GM21515 (cell line): ENCODE results near the gene HINFP.

Experiments used
- ATAC-seq: cut with Tn5 transposase; IDR thresholded peaks from one replicate; pipeline ENCODE4 v1.9.1; 2021; ENCODE audit not compliant: unreplicated experiment

Gene HINFP, protein sequence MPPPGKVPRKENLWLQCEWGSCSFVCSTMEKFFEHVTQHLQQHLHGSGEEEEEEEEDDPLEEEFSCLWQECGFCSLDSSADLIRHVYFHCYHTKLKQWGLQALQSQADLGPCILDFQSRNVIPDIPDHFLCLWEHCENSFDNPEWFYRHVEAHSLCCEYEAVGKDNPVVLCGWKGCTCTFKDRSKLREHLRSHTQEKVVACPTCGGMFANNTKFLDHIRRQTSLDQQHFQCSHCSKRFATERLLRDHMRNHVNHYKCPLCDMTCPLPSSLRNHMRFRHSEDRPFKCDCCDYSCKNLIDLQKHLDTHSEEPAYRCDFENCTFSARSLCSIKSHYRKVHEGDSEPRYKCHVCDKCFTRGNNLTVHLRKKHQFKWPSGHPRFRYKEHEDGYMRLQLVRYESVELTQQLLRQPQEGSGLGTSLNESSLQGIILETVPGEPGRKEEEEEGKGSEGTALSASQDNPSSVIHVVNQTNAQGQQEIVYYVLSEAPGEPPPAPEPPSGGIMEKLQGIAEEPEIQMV

DNA sequence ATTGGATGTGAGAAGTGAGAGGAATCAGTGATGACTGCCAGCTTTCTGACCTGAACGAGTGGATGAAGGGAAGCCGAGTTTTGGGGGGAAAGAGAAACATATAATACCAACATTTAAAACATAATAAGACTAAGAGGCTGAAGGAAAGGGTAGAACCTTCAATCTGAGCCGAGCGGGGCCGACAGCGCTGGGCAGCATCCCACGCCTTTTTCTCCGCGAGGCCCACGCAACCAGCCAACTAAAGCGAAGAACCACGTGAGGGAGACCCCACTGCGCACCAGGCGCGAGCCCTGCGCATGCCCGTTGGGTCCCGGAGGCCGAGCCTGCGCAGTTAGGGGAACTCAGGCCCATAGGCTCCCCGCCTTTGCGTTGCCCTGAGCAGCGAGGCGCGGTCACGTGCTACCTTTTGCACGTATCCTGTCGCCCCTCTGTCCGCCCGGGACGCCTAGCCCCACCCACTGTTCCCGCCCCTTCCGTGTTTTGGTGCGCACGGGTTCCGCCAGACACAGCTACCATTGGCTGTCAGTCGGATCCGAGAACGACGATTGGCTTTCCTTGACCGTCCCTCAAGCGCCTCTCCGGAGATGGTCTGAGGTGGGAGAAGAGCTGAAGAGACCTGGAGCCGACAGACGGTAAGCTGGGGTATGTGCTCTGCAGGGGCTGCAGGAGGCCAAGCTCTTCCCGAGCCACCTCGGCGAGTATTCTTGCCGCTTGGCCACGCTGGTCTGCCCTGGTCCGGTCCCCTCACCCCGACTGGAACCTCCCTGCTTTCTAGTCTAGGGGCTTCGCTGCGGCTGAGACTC is at the start of gene HINFP:
Gene HINFP (plus strand): TSS at position 573 of the 803 bp plus-strand sequence. CDS start 5,365 bp downstream, outside the sequence.
- peak; percentile 94 for ATAC-seq

DNA sequence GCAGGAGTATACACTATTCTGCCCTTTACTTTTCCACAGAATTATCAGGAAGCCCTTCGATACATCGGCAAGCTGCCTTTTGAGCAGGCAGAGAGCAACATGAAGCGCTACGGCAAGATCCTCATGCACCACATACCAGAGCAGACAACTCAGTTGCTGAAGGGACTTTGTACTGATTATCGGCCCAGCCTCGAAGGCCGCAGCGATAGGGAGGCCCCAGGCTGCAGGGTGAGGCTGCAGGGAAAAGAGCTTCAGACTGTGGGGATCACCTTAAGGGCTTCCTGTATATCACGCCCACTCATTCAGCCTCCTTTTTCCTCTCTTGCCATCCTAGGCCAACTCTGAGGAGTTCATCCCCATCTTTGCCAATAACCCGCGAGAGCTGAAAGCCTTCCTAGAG is 43.5 kb upstream of the HINFP start:
- no peak for ATAC-seq

DNA sequence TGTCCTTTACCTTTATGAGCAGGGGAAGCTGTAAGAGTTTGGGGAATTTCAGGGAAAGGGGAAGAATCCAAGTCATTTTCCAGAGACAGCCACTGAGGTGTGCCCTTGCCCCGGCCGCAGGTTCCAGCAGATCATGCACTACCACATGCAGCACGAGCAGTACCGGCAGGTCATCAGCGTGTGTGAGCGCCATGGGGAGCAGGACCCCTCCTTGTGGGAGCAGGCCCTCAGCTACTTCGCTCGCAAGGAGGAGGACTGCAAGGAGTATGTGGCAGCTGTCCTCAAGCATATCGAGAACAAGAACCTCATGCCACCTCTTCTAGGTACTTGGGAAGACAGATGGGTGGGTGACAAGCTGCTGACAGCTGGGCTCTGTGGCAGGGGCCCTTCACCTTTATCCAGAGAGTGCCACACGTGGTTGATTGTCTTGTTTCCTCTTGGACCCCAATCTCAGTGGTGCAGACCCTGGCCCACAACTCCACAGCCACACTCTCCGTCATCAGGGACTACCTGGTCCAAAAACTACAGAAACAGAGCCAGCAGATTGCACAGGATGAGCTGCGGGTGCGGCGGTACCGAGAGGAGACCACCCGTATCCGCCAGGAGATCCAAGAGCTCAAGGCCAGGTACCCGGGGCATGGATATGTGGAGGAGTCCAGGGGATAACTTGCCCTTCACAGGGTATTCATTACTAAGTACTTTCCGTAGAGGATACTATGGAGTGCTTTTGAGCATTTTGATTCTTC is 42.5 kb upstream of the HINFP start:
- ATAC-seq, result no peak

DNA sequence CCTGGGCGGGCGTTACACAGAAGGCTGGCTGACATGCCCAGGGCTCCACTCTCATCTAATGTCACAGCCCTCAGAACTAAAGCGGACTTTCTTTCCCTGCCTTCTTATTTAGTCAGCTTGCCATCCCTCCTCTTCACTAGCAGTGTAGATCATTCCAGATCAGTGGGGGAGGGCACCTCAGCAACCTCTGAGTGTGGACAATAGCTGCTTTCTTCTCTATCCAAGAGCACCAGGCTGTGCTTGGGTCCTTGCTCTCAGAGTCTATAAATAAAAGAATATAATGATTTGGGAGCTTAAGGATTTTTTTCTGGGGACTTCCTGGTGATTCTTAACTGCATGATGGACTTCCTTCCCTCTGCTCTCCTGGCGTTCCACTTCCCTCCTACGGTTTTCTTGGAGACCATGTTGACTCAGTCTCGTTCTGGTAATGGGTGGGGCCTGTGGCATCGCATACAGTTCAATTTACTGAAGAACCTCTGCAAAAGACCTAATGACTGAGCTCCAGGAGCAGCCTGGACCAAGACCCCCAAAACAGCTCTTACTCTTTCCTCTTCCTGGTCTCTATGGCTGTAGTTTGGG is 39.6 kb upstream of the HINFP start:
- no peak for ATAC-seq

DNA sequence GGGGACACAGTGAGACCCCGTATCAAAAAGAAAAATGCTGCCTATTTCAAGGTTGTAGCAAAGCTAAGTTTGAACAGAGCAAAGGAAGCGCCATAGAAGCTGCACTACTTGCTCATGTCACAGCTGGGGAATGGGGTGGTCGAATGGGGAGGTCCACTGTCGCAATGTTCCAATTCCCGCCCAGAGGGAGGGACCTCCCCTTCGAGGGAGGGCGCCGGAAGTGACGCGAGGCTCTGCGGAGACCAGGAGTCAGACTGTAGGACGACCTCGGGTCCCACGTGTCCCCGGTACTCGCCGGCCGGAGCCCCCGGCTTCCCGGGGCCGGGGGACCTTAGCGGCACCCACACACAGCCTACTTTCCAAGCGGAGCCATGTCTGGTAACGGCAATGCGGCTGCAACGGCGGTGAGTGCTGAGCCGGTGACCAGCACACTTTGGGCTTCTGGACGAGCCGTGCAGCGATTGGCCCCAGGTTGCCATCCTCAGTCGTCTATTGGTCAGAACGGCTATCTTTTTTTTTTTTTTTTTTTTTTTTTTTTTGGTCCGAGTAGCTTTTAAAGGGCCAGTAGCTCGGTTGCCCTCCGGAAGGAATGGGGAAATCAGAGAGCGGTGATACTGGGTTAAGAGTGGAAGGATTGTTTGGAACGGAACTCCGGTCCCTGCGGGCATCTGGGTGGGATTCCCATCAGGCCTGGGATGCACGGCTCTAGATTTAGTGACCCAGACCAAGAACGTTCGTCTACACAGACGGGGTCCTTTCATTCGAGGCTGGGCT is 36.5 kb upstream of the HINFP start, which contains the start of gene HMBS:
Gene HMBS (plus strand): TSS at position 219 of the 774 bp plus-strand sequence. CDS start 153 bp downstream, at position 372.
- ATAC-seq, result peak; percentile 88

DNA sequence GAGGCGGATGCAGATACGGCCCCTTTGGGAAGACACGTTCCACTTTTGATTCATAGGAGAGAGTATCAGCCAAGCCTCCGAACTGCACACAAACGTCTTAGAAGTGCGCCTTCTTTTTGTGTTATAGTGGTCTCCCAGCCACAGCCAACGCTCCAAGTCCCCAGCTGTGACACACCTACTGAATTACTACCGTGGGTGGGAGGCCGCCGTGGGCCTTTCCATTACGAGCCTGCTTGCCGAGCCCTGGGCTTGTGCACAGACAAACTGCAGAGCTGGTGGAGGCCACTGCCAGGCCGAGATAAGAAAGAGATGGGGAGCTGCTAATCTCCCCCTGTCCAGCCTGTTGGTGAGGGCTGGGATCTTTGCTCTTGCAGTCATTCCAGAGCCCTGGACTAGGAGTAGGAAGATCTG is 35.9 kb upstream of the HINFP start:
- peak; percentile 21 for ATAC-seq

DNA sequence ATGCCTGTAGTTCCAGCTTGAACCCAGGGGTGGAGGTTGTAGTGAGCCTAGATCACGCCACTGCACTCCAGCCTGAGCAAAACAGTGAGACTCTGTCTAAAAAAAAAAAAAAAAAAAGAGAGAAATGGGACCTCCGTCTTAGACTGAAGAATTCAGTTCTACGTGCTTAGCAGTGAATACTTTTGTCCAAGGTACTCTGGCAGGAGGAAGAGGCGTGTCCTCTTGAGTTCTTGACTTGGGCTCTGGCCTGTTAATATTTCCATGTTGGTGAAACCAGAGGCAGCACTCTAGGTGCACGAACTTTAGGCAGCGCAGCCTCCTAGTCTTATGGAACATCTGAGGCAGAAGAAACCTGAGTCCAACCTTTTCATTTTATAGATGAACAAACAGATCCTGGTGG is 34.3 kb upstream of the HINFP start:
- ATAC-seq, result no peak

DNA sequence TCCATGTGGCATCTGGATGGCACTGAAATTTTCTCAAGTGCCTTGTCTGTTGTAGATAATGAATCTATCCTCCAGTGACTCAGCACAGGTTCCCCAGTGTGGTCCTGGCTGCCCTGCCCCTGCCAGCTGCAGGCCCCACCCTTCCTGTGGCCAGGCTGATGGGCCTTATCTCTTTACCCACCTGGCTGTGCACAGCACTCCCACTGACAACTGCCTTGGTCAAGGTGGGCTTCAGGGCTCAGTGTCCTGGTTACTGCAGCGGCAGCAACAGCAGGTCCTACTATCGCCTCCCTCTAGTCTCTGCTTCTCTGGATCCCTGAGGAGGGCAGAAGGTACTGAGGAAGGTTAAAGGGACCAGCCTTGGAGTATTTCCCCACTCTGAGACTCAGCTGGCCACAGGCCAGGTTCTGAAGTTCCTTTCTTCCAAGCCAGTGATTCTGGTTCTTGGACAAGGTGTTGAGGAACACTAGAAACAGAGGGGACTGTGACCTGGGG is 33.6 kb upstream of the HINFP start:
- no peak for ATAC-seq

DNA sequence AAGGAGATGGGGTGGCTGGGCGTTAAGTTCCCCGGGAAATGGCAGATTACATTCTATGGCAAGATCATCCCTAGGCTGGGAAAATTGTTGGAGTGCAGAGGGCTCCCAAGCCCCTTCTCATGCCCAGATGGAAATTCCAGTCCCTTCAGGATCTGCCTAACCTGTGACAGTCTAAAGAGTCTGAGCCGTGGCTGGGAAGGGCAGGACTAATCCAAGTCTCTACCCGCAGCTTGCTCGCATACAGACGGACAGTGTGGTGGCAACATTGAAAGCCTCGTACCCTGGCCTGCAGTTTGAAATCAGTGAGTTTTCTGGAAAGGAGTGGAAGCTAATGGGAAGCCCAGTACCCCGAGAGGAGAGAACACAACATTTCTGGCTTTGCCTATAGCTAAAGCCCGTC is 33.0 kb upstream of the HINFP start:
- no peak for ATAC-seq

DNA sequence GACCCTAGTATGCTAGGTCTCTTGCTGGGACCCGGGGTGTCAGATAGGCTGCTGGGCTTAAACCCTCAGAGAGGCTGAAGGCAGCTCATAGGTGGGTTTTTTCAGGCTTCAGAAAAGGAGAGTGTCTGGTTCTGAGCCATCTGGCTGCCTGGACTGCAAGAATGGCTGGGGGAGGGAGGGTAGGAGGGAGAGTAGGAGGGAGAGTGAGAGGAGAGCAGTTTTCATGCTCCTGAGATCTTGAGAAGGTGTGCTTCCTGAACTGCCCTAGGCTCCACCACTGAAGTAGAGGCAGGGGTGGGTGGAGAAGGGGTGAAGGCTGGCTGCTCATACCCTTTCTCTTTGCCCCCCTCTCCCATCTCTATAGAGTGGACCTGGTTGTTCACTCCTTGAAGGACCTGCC is 32.1 kb upstream of the HINFP start:
- ATAC-seq, result no peak

DNA sequence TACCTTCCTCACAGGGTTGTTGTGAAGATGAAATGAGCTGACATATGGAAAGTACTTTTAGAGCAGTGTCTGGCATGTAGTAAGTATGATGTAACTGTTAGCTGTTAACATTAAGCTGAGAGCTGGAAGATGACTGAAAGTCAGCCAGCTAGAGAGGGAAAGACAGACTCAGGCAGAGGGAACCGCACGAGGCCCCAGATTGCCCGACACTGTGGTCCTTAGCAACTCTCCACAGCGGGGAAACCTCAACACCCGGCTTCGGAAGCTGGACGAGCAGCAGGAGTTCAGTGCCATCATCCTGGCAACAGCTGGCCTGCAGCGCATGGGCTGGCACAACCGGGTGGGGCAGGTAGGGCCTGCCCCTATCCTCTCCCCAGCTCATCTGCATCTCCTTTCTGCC is 30.2 kb upstream of the HINFP start:
- ATAC-seq, result no peak

DNA sequence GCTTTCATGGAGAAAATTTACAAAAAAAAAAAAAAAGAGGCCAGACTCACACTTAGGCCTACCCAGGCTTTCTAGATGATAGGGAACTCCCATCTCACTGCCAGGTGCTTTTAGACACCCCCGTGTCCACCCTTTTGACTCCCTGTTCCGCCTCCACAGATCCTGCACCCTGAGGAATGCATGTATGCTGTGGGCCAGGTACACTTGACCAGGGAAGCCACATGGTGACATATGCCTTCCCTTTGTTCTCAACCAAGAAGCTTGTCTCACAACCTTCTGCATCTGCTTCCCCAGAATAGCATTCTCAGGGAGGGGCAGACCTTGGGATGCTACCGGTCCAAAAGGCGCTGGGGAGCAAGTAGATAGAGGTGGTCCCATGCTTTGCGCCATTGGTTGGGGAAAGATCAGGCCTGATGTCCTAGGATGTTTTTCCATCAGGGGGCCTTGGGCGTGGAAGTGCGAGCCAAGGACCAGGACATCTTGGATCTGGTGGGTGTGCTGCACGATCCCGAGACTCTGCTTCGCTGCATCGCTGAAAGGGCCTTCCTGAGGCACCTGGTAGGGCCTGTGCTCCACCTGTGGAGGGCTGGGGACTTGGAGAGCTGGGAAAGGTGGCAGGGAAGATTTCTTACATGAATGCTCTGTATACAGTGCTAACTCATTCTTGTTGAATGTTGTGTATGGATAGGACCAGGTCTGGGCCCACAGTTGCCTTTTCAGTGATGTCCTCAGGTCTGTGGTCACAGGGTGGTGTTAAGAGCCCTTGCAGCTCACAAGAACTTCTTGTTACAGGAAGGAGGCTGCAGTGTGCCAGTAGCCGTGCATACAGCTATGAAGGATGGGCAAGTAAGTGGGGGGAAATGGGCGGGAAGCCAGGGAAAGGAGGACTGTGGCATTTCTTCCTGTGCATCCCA is 29.2 kb upstream of the HINFP start:
- ATAC-seq, result no peak

DNA sequence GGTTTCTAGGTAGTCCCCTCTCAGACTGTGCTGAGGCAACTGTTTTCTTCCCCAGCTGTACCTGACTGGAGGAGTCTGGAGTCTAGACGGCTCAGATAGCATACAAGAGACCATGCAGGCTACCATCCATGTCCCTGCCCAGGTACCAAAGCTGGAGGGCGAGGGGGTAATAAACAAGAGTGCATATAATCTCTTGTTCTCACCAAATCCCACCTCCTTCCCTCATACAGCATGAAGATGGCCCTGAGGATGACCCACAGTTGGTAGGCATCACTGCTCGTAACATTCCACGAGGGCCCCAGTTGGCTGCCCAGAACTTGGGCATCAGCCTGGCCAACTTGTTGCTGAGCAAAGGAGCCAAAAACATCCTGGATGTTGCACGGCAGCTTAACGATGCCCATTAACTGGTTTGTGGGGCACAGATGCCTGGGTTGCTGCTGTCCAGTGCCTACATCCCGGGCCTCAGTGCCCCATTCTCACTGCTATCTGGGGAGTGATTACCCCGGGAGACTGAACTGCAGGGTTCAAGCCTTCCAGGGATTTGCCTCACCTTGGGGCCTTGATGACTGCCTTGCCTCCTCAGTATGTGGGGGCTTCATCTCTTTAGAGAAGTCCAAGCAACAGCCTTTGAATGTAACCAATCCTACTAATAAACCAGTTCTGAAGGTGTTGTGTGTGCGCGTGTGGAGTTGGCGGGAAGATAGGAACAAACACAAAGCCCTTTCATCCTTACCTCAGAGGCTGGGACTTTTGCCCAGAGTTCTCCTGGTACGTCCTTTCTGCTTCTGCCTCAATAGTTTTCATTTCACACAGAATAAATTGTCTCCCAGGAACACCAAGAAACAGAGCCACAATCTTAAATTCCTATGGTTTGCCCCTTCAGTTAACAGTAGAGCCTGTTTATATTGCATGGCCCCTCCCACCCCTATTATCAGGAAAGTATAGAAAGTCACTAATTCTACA is 28.2 kb upstream of the HINFP start:
- no peak for ATAC-seq

DNA sequence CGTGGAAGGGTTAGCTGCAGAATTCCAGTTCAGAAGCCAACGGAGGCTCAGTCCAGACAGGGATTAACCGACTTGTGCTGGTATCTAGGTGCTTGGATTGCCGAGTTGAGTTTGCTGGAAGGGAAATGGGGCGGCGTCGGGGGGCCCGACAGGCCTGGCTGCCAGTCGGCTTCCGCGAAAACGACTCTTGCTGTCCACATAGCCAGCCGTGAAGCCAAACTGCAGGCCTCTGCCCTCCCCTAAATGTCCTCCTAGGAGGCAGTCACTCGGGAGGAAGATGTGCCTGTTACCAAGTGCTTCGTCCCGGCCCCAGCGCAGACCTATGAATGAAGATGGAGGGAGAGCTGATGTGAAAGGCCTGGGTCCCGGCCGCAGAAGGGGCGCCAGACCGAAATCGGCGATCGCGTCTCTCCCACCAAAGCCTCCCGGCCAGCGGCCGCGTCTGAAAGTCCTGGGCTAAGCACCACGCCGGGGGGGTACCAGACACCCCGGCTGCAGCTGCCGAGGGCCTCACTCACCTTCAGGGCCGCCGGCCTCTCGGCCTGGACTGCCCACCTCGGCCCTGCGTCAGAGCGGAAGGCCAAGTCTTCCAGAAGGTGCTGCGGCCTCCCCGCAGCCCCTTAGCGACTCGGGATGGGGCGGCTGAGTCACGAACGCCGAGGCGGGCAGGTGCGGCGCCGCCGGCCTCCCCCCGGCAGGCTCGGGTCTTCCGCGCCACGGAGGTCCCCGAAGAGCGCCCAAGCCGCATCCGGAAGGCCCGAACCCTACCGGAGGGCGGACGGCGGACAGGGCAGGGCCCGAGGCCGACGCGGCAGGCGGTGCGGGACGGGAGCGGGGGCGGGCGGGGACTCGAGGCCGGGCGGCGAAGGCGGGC is 27.2 kb upstream of the HINFP start:
- ATAC-seq, result peak; percentile 5

DNA sequence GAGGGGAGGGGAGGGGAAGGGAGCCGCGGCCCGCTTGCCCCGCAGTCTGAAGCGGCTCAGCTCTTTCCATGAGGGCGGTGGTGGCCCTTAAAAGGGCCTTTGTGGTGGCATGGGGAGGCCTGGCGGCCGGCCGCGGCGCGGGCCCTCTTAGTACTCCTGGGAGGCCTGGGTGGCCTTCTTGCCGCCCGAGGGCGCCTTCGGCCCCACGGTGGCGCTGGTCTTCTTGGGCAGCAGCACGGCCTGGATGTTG is 26.6 kb upstream of the HINFP start:
- peak; percentile 34 for ATAC-seq

DNA sequence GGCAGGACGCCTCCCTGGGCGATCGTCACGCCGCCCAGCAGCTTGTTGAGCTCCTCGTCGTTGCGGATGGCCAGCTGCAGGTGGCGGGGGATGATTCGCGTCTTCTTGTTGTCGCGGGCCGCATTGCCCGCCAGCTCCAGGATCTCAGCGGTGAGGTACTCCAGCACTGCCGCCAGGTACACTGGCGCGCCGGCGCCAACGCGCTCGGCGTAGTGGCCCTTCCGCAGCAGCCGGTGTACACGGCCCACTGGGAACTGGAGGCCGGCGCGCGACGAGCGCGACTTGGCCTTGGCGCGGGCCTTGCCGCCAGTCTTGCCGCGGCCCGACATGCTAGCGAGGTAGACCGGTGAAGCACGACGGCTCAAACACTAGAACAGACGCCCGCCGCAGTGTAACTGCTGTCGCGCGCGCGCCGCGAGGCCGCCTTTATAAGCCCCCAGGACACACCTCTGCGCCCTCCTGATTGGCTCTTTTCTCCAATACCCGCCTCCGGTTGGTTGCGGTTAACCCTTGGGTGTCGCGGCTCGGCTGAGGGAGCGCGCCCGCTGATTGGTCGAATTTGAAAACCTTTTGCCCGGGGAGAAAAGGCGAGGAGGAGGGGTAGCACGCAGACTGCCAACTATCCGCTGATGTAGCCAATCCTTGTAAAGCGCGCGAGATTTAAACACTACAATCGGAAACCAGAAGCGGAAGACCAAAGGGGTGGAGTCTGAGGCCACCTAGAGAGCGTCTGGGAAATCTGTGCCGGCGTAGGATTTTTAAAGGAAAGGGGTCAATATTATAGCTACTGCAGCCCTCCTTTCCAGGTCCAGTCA is 26.1 kb upstream of the HINFP start:
- peak; percentile 76 for ATAC-seq
